SKM-1 treated with dmso at 0.1 percent for 144 hours (cell line): ENCODE measurements around the gene TIAM2.
"Not testable (repeated sequence)": the region's sequence is repeated elsewhere in the genome, so short reads cannot be mapped to it uniquely, and the experiment has no call there.

ENCODE experiments used
- DNase-seq: peaks from one replicate; lab custom pipeline; 2025; ENCODE audit not compliant: unreplicated experiment; lab: John Stamatoyannopoulos, UW

The TIAM2 gene

GRCh38 chr6:155091756-155092155 is 96.6 kb downstream of the TIAM2 start:
- no peak for DNase-seq

GRCh38 chr6:155093430-155093829 is 98.3 kb downstream of the TIAM2 start:
- no peak for DNase-seq

- DNase-seq, result no peak
Observed at GRCh38 chr6:155100087-155100486, 105.0 kb downstream of the TIAM2 start.

- no peak for DNase-seq
Observed at GRCh38 chr6:155100591-155100990, 105.5 kb downstream of the TIAM2 start.

GRCh38 chr6:155103083-155103645 is 108.0 kb downstream of the TIAM2 start:
- not testable (repeated sequence) for DNase-seq

GRCh38 chr6:155103816-155104366 is 108.8 kb downstream of the TIAM2 start:
- no peak for DNase-seq

GRCh38 chr6:155106456-155107115 is 111.5 kb downstream of the TIAM2 start:
- no peak for DNase-seq

GRCh38 chr6:155107432-155108069 is 112.4 kb downstream of the TIAM2 start:
- DNase-seq, result no peak

- no peak for DNase-seq
Observed at GRCh38 chr6:155108070-155108820, 113.1 kb downstream of the TIAM2 start.

GRCh38 chr6:155110721-155111120 is 115.6 kb downstream of the TIAM2 start:
- no peak for DNase-seq

- DNase-seq, result no peak
Observed at GRCh38 chr6:155112757-155113156, 117.6 kb downstream of the TIAM2 start.

GRCh38 chr6:155115893-155116570 is 120.9 kb downstream of the TIAM2 start:
- no peak for DNase-seq

GRCh38 chr6:155116571-155116910 is 121.4 kb downstream of the TIAM2 start:
- DNase-seq, result no peak

- no peak for DNase-seq
Observed at GRCh38 chr6:155117256-155117655, 122.1 kb downstream of the TIAM2 start.

GRCh38 chr6:155117785-155118184 is 122.7 kb downstream of the TIAM2 start:
- DNase-seq, result no peak

- not testable (repeated sequence) for DNase-seq
Observed at GRCh38 chr6:155119201-155119600, 124.1 kb downstream of the TIAM2 start.

- no peak for DNase-seq
Observed at GRCh38 chr6:155120034-155120433, 124.9 kb downstream of the TIAM2 start.

- DNase-seq, result no peak
Observed at GRCh38 chr6:155121294-155121693, 126.2 kb downstream of the TIAM2 start.

GRCh38 chr6:155121699-155122098 is 126.6 kb downstream of the TIAM2 start:
- no peak for DNase-seq

GRCh38 chr6:155122199-155122950 is 127.3 kb downstream of the TIAM2 start:
- DNase-seq, result no peak
